GM12878 (cell line): ENCODE results near the gene ITSN1. TPM values are rescaled to one million over a fixed set of nuclear protein-coding genes. Genes with fewer than 3 reads are reported as not detected.

Experiments used
- ATF7 ChIP-seq: fragments of 450-650 bp; IDR thresholded peaks from 2 replicates; pipeline ENCODE4 v1.6.1; 2016; ENCODE audit warnings: low read depth, mild to moderate bottlenecking
- CHD4 ChIP-seq: fragments of 200-600 bp; sonication (generic); IDR thresholded peaks from 2 replicates; pipeline ENCODE4 v1.6.1; 2016; ENCODE audit warnings: mild to moderate bottlenecking
- CREB1 ChIP-seq: IDR thresholded peaks from 2 replicates; pipeline ENCODE4 v1.6.1; 2012; ENCODE audit warnings: low read depth, mild to moderate bottlenecking, inconsistent platforms
- CREM ChIP-seq: IDR thresholded peaks from 2 replicates; pipeline ENCODE4 v1.6.1; 2014; ENCODE audit warnings: antibody characterized with exemption, low read depth
- JUNB ChIP-seq: IDR thresholded peaks from 2 replicates; pipeline ENCODE4 v1.6.1; 2016; ENCODE audit warnings: antibody characterized with exemption, mild to moderate bottlenecking
- MTA3 ChIP-seq: IDR thresholded peaks from 2 replicates; pipeline ENCODE4 v1.6.1; 2012; ENCODE audit warnings: low read length, inconsistent platforms, borderline replicate concordance
- NFIC ChIP-seq: IDR thresholded peaks from 2 replicates; pipeline ENCODE4 v1.6.1; 2012; ENCODE audit warnings: low read depth, mild to moderate bottlenecking, inconsistent platforms, low read length, moderate library complexity
- PAX5 ChIP-seq: IDR thresholded peaks from 2 replicates; pipeline ENCODE4 v1.6.1; 2011; ENCODE audit warnings: low read depth, low read length, borderline replicate concordance
- POLR2AphosphoS5 ChIP-seq: IDR thresholded peaks from 2 replicates; pipeline ENCODE4 v1.6.1; 2011; ENCODE audit warnings: mild to moderate bottlenecking, low read length, inconsistent platforms
- RELB ChIP-seq: fragments of 450-650 bp; IDR thresholded peaks from 2 replicates; pipeline ENCODE4 v1.6.1; 2017; ENCODE audit warnings: low read depth, mild to moderate bottlenecking, moderate library complexity
- SPI1 ChIP-seq: IDR thresholded peaks from 2 replicates; pipeline ENCODE4 v1.6.1; 2011; ENCODE audit warnings: low read depth, mild to moderate bottlenecking, low read length, moderate library complexity, borderline replicate concordance; ENCODE audit not compliant: insufficient read depth
- SRF ChIP-seq, 2 experiments: IDR thresholded peaks; 2 replicates each; pipeline ENCODE4 v1.6.1; 2011; ENCODE audit warnings: low read depth in 2 of 2, low read length in 2 of 2, mild to moderate bottlenecking in 1 of 2, moderate library complexity in 1 of 2
- STAT3 ChIP-seq: IDR thresholded peaks from 2 replicates; pipeline ENCODE4 v1.6.1; 2011; ENCODE audit warnings: low read depth, low read length, improper control_type of control experiment
- TCF12 ChIP-seq: IDR thresholded peaks from 2 replicates; pipeline ENCODE4 v1.6.1; 2011; ENCODE audit warnings: low read depth, mild to moderate bottlenecking, low read length
- ZNF384 ChIP-seq: IDR thresholded peaks from 2 replicates; pipeline ENCODE4 v1.6.1; 2012; ENCODE audit warnings: low read depth, mild to moderate bottlenecking, low read length, improper control_type of control experiment, borderline replicate concordance
- polyA plus RNA-seq, 11 experiments: library from polyadenylated mRNA; depleted of rRNA in 4 of 11; unstranded in 6 of 11; stranded (reverse) in 5 of 11; fragments of >200 nt; fragmentation: Nextera tagmentation in 4 of 11; fragmentation: Illumina TruSeq in 1 of 11; extraction: Ambion mirVana in 4 of 11; extraction: Trizol in 1 of 11; gene quantifications; 1 replicate in 1 of 11; 2 replicates in 10 of 11; pipeline versions ENCODE4 v1.2.1 to v1.2.3, GENCODE V29; 2011 to 2016; ENCODE audit warnings: inconsistent platforms in 2 of 11, missing spikeins in 2 of 11, low read depth in 1 of 11
- total RNA-seq, 4 experiments: library from RNA; depleted of rRNA in 3 of 4; stranded (reverse); fragments of >200 nt in 3 of 4; fragmentation: Illumina TruSeq in 1 of 4; extraction: Trizol in 1 of 4; gene quantifications; 2 replicates each; pipeline versions ENCODE4 v1.2.1 to v1.2.3, GENCODE V29; 2013 to 2021
- TF ChIP-seq, protein P1 (sequence below): IDR thresholded peaks from 2 replicates; pipeline ENCODE4 v1.6.1; 2011; ENCODE audit warnings: borderline replicate concordance, low read depth, mild to moderate bottlenecking, moderate library complexity, mixed read lengths, low read length; ENCODE audit not compliant: insufficient read depth; ENCODE audit errors: extremely low read length
- TF ChIP-seq, protein P2 (sequence below): fragments of 450-650 bp; IDR thresholded peaks from 2 replicates; pipeline ENCODE4 v1.6.1; 2016; ENCODE audit warnings: mild to moderate bottlenecking, moderate library complexity, borderline replicate concordance
- TF ChIP-seq, protein P3 (sequence below): IDR thresholded peaks from 2 replicates; pipeline ENCODE4 v1.6.1; 2012; ENCODE audit warnings: improper control_type of control experiment, low read depth, low read length; ENCODE audit not compliant: insufficient replicate concordance

Gene ITSN1
- total and polyA plus RNA-seq, 10 of the 15 experiments (the other 5 are each of a cell fraction or from before 2014, with no cell fraction given) = 0.89 to 10.6 (median 4.8) TPM

DNA sequence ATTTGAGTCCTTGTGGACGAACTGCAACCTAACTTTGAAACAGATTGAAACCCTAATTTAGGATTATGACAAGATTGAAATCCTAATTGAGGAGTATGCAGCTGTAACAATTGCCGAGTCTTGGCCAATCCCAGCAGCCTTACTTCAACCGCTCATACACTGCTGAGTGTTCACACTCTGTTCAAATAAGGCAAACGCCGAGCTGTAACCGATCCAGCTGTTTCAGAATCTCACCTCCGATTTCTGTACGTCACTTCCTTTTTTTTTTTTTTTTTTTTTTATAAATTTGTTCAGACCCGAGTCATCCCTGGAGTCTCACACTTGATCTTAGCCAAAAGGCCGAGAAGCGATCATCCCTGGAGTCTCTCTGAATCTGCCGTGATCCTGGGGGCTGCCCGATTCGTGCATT lies 295.6 kb downstream of the ITSN1 start (continued):
- TF ChIP-seq TCF12 (0 out of 2 replicates have a peak, but pooled peaks have one; percentile 33), MTA3 (no peak), PAX5 (no peak), SRF (IDR thresholded peaks at IDR 0.05; ENCODE audit: low read depth in 2 of 2, low read length in 2 of 2) (peak; percentile 47 to 87), STAT3 (no peak), ZNF384 (peak; percentile 64), JUNB (peak; percentile 60; the same call in 1 of the 2 replicates), CHD4 (no peak), SPI1 (peak; percentile 47), CREB1 (peak; percentile 69), NFIC (no peak), ATF7 (peak; percentile 22; the same call in 1 of the 2 replicates), RELB (0 out of 2 replicates have a peak, but pooled peaks have one; percentile 18), POLR2AphosphoS5 (0 out of 2 replicates have a peak, but pooled peaks have one; percentile 41), CREM (peak; percentile 67; the same call in 1 of the 2 replicates)
- TF ChIP-seq, protein P1, sequence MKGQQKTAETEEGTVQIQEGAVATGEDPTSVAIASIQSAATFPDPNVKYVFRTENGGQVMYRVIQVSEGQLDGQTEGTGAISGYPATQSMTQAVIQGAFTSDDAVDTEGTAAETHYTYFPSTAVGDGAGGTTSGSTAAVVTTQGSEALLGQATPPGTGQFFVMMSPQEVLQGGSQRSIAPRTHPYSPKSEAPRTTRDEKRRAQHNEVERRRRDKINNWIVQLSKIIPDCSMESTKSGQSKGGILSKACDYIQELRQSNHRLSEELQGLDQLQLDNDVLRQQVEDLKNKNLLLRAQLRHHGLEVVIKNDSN = no peak
- TF ChIP-seq, protein P2, sequence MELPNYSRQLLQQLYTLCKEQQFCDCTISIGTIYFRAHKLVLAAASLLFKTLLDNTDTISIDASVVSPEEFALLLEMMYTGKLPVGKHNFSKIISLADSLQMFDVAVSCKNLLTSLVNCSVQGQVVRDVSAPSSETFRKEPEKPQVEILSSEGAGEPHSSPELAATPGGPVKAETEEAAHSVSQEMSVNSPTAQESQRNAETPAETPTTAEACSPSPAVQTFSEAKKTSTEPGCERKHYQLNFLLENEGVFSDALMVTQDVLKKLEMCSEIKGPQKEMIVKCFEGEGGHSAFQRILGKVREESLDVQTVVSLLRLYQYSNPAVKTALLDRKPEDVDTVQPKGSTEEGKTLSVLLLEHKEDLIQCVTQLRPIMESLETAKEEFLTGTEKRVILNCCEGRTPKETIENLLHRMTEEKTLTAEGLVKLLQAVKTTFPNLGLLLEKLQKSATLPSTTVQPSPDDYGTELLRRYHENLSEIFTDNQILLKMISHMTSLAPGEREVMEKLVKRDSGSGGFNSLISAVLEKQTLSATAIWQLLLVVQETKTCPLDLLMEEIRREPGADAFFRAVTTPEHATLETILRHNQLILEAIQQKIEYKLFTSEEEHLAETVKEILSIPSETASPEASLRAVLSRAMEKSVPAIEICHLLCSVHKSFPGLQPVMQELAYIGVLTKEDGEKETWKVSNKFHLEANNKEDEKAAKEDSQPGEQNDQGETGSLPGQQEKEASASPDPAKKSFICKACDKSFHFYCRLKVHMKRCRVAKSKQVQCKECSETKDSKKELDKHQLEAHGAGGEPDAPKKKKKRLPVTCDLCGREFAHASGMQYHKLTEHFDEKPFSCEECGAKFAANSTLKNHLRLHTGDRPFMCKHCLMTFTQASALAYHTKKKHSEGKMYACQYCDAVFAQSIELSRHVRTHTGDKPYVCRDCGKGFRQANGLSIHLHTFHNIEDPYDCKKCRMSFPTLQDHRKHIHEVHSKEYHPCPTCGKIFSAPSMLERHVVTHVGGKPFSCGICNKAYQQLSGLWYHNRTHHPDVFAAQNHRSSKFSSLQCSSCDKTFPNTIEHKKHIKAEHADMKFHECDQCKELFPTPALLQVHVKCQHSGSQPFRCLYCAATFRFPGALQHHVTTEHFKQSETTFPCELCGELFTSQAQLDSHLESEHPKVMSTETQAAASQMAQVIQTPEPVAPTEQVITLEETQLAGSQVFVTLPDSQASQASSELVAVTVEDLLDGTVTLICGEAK = peak; percentile 45; the same call in 1 of the 2 replicates
- TF ChIP-seq, protein P3, sequence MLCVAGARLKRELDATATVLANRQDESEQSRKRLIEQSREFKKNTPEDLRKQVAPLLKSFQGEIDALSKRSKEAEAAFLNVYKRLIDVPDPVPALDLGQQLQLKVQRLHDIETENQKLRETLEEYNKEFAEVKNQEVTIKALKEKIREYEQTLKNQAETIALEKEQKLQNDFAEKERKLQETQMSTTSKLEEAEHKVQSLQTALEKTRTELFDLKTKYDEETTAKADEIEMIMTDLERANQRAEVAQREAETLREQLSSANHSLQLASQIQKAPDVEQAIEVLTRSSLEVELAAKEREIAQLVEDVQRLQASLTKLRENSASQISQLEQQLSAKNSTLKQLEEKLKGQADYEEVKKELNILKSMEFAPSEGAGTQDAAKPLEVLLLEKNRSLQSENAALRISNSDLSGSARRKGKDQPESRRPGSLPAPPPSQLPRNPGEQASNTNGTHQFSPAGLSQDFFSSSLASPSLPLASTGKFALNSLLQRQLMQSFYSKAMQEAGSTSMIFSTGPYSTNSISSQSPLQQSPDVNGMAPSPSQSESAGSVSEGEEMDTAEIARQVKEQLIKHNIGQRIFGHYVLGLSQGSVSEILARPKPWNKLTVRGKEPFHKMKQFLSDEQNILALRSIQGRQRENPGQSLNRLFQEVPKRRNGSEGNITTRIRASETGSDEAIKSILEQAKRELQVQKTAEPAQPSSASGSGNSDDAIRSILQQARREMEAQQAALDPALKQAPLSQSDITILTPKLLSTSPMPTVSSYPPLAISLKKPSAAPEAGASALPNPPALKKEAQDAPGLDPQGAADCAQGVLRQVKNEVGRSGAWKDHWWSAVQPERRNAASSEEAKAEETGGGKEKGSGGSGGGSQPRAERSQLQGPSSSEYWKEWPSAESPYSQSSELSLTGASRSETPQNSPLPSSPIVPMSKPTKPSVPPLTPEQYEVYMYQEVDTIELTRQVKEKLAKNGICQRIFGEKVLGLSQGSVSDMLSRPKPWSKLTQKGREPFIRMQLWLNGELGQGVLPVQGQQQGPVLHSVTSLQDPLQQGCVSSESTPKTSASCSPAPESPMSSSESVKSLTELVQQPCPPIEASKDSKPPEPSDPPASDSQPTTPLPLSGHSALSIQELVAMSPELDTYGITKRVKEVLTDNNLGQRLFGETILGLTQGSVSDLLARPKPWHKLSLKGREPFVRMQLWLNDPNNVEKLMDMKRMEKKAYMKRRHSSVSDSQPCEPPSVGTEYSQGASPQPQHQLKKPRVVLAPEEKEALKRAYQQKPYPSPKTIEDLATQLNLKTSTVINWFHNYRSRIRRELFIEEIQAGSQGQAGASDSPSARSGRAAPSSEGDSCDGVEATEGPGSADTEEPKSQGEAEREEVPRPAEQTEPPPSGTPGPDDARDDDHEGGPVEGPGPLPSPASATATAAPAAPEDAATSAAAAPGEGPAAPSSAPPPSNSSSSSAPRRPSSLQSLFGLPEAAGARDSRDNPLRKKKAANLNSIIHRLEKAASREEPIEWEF = no peak
